GM21526 (cell line): Measurements from ENCODE around the gene FCHSD1.

Experiments used
- ATAC-seq: cut with Tn5 transposase; IDR thresholded peaks from one replicate; pipeline ENCODE4 v1.9.1; 2021; ENCODE audit warnings: moderate library complexity; ENCODE audit not compliant: unreplicated experiment, low FRiP score

FCHSD1 gene

DNA sequence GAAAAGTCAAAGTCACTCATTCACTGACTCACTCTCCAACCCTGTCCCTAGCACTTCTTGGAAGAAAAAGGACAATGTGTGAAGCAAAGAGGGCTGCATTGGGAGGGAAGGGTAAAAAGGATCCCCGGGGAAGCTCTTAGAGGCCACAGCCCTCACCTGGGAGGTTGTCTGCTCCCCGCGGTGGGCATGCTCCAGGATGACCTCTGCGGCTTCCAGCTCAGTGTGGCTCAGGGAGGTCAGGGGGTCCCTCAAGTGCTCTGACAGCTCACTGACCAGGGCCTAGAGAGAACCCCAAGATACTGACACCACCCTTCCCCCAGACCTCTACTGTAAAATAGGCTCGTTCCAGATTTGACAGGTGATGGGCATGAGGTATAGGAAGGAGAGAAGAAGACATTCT, 4.0 kb downstream of the FCHSD1 start:
- no peak for ATAC-seq

DNA sequence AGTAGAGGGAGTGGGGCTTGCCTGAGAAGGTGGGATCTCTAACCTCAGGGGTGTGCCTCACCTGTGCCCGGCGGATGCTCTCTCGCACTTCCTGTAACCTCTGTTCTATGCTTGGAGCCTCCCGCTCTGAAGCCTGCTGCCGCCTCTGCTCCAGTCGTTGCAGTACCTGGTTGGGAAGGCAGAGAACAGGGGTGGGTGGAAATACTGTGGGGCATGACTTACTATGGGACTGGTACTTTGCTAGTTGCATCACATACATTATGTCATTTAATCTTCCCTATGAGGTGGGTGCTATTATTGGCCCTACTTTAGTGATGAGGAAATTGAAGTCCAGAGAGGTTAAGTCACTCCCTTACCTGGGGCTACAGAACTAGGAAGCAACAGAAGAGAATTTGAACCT, 5.2 kb downstream of the FCHSD1 start:
- no peak for ATAC-seq

DNA sequence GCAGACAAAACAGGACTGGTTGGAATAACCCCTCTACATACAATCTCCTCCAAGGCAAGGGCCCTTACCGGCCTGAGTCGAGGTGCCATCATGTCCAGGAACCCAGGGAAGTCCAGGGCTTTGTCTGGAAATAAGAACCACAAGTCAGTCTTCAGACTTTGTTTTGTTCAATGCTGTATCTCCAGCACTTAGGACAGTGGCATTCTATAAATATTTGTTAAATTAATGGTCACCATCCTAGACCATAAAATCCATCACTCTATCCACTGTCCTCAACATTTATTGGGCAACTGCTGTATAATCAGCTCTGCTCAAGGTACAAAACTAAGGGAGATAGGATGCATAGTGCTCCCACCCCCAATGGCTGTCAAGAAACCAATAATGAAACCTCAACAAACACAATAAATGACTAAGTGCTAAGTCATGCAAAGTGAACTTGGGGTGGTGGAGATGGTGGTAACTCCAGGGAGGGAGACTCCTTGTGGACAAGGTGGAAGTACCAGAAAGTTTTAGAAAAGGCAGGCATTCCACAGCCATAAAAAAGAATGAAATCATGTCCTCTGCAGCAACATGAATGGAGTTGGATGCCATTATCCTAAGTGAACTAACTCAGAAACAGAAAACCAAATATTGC, 9.5 kb downstream of the FCHSD1 start:
- peak; percentile 32 for ATAC-seq

DNA sequence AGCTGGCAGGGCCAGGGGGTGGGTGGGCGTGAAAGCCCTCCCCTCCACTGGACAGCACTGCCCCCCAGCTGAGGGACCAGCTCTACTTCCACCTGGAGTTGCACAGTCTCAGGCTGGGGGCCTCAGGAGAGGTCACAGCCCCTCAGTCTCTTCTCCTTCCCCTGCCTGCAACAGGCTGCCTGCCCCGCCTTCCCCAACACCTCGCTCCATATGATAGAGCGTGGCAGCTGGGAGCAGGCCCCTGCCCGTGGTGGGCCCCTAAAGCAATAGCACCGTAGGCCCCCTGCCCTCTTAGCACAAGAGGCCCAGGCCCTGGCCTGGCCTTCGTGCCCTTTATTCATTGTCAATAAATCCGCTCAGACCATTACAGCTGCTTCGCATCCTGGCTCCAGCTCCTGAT, 10.5 kb downstream of the FCHSD1 start:
- ATAC-seq: no peak

DNA sequence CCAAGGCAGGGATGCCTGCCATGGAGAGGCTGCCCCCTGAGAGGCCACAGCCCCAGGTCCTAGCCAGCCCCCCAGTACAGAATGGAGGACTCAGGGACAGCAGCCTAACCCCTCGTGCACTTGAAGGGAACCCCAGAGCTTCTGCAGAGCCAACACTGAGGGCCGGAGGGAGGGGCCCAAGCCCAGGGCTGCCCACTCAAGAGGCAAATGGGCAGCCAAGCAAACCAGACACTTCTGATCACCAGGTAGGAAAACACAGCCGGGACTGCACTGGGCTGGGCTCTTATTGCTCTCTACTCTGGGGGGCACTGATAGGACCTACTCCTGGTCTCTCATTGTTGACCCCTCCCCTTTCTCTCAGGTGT, 11.2 kb downstream of the FCHSD1 start:
- ATAC-seq: no peak

GRCh38 chr5:141639357-141640050, 11.7 kb downstream of the FCHSD1 start:
- ATAC-seq: no peak

DNA sequence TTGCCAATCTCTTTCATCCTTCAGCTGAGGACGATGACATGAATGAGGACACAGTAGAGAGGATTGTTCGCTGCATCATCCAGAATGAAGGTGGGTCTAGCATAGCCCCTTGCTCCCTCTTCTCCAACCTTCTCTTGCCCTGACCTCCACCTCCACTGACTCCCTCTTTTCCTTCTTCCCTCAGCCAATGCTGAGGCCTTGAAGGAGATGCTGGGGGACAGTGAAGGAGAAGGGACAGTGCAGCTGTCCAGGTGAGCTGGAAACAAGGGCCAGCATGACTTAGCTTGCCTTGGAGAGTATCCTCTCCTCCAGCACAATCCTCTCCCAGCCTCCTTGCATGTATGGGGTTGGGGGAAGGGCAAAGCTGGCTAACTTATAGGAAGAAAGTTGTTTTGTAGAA, 12.4 kb downstream of the FCHSD1 start:
- ATAC-seq: no peak

- ATAC-seq: no peak
Measured at GRCh38 chr5:141637767-141638419, 13.3 kb downstream of the FCHSD1 start.

GRCh38 chr5:141637123-141637766, 14.0 kb downstream of the FCHSD1 start:
- peak; percentile 18 for ATAC-seq

DNA sequence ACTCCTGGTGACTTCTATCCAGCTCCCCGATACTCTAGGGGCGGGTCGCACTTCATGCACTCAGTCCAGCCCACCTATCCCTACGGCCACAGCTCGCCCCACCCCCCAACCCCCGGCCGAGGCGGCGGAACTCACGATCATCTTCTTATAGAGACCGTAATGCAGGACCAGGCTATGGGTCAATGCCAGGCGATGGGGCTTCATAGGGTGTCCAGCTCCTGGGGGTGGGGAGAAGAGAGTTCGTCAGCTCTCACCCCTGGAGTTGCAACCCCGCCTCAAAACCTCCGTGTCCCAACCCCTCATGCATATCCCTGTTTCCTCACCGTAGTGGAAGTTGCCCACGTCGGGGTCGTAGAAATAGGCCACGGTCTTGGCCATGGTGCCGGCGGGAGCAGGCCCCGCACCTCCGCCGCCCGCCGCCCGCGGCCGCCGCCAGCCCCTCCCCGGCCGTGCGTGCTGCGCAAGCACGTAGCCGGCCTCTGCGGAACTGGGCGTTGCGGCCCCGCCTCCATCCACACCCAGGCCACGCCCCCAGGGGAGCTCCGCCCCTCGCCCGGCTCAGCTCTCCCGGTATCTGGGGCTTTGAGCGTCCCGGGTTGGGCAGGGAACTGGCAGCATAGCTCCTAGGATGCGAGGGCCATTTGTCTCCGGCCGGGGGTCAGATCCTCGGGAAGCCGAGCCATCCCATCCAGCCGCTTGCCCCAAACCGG, 14.7 kb downstream of the FCHSD1 start, which contains the start of the genes HDAC3 and RELL2:
Gene HDAC3, minus strand, starts transcription at position 437 of the 710 bp plus-strand sequence. Its CDS starts 59 bp downstream, at position 378.
Gene RELL2, plus strand, starts transcription at position 585 of the 710 bp plus-strand sequence. CDS start 1,229 bp downstream, outside the sequence.
- peak; percentile 63 for ATAC-seq

GRCh38 chr5:141636106-141636412, 15.2 kb downstream of the FCHSD1 start:
- ATAC-seq: no peak

- no peak for ATAC-seq
Measured at GRCh38 chr5:141635646-141636045, 15.6 kb downstream of the FCHSD1 start.

GRCh38 chr5:141634720-141635119, 16.5 kb downstream of the FCHSD1 start:
- no peak for ATAC-seq

- ATAC-seq: peak; percentile 67
Measured at GRCh38 chr5:141633871-141634561, 17.2 kb downstream of the FCHSD1 start.

DNA sequence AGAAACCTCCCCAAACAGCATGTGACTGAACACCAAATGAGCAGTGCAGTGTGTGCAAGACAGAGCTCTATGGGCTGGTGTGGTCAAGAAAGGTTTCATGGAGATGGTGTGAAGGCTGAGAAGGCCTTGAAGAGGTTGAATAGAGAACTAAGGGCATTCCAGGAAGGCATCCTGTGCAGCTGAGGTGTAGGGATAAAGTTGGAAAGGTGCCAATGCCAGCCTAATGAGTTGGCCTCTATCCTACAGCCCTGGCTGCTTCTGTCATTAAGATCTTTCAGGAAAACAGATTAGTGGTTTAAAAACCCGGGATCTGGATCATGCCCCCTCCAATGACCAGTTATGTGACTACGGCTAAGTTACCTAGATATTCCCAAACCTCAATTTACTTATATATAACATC, 18.6 kb downstream of the FCHSD1 start:
- no peak for ATAC-seq

DNA sequence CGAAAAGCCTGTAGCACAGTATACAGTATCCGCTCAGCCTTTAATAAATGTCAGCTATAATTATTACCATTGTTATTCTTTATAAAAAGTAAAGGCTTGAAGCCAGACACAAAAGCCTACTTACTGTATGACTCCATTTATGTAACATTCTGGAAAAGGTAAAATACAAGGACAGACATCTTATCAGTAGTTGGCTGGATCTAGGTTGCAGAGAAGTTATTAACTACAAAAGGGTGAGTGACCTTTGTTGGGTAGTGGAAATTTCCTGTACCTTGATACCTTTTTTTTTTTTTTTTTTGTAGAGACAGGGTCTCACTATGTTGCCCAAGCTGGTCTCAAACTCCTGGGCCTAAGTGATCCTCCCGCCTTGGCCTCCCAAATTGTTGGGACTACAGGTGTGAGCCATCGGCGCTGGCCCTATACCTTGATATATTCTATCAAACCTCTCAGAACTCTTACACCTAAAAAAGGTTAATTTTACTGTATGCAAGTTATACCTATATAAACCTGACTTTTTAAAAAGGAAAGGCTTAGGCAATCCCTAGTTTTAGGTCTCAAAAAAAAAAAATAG, 20.6 kb downstream of the FCHSD1 start:
- no peak for ATAC-seq

- no peak for ATAC-seq
Measured at GRCh38 chr5:141628175-141628788, 22.9 kb downstream of the FCHSD1 start.

GRCh38 chr5:141623611-141624010, 27.6 kb downstream of the FCHSD1 start:
- no peak for ATAC-seq

- ATAC-seq: peak; percentile 61
Measured at GRCh38 chr5:141623186-141623585, 28.0 kb downstream of the FCHSD1 start.
